ENCODE results near the gene NIPSNAP2.

DNA sequence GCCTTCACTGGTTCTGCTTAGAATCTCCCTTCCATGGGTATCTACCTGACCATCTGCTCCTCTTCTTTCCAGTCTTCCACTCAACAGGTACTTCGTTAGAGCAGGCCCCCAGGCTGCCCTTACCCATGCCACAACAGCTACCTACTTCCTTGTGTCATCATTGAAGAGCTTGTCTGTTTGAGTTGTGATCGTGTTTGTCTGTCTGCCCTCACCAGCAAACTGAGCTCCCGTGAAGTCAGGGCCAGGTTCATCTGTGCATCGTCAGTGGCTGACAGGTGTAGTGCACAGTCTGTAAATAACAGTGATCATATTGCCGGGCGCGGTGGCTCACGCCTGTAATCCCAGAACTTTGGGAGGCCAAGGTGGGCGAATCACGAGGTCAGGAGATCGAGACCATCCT is 5.0 kb downstream of the NIPSNAP2 start:
- TF ChIP-seq POLR2A (IDR thresholded peaks at IDR 0.05) (no peak), CTCF (IDR thresholded peaks at IDR 0.05) (no peak)

All from tibial nerve (tissue), 3 donors.